GM19372 (cell line): ENCODE data around the gene RGS4.
"Not testable (repeated sequence)": the region's sequence is repeated elsewhere in the genome, so short reads cannot be mapped to it uniquely, and the experiment has no call there.

Experiments used
- ATAC-seq: cut with Tn5 transposase; IDR thresholded peaks from one replicate; pipeline ENCODE4 v1.9.1; 2021; ENCODE audit warnings: mild to moderate bottlenecking, low read depth, moderate library complexity; ENCODE audit not compliant: unreplicated experiment

Gene RGS4

GRCh38 chr1:163066686-163067085 lies 2.5 kb upstream of the RGS4 start:
- ATAC-seq, result no peak

DNA sequence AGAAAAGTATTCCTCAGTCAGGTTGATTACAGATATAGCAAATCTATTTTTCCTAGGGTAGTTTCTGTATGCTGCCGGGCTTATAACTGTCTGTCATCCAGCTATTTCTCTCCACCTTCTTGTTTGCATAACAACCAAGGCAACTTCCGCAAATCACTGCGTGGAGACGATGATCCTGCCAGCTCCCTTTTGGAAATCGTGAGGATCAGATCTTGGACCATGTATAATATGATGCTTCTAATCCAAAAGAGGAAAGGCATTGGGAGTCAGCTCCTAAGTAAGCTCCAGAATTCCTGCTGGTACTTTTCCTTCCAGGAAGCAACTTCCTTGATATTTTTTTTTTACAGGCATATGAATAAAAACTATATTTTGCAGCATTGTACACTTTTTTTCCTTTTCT lies 445 bp upstream of the RGS4 start:
- no peak for ATAC-seq

- ATAC-seq, result no peak
Observed at GRCh38 chr1:163069655-163070277, 605 bp downstream of the RGS4 start.

- ATAC-seq, result peak; percentile 65
Observed at GRCh38 chr1:163071405-163072255, 2.5 kb downstream of the RGS4 start.

DNA sequence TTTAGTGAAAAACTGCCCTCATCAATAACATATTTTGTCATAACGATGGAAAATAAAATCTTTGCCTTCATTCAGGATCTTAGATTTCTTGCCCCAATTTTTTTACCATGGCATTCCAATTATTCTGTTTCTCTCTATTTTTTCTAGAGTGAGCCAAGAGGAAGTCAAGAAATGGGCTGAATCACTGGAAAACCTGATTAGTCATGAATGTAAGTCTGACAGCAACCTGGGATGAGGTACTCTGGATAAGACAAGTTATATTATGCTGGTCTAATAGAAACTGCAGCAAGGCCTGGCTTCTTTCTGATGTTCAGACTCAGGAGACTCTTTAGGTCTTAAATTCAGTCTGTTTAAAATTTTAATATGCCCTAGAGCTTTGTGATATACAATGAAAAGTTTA lies 3.5 kb downstream of the RGS4 start:
- no peak for ATAC-seq

- ATAC-seq, result no peak
Observed at GRCh38 chr1:163074004-163074403, 4.8 kb downstream of the RGS4 start.

DNA sequence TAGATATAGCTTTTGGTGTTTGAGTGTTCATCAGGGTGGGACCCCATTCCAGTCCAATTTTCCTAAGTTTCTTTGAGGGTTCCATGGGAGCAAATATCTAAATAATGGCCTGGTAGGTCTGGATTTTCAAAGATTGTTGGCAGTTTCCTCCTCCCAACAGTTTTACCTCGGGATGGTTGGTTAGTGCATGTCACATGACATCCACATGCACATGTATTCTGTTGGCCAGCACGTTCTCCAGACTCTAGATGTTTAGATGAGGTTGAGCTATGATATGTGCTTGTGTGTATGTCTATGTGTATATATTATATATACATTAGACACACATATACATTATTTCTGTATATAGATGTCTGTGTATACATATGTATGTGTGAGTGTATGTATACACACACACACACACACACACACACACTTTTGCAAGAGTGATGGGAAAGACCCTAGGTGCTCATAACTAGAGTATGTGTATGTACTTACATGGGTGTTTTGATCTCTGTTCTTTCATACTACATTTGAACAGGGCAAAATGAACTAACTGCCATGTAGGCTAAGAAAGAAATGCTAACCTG lies 5.6 kb downstream of the RGS4 start:
- no peak for ATAC-seq

- ATAC-seq, result no peak
Observed at GRCh38 chr1:163076044-163076443, 6.9 kb downstream of the RGS4 start.

GRCh38 chr1:163076446-163076845 lies 7.3 kb downstream of the RGS4 start:
- no peak for ATAC-seq

GRCh38 chr1:163076981-163077761 lies 8.0 kb downstream of the RGS4 start:
- no peak for ATAC-seq

- ATAC-seq, result no peak
Observed at GRCh38 chr1:163082971-163083370, 13.8 kb downstream of the RGS4 start.

- ATAC-seq, result no peak
Observed at GRCh38 chr1:163083690-163084089, 14.5 kb downstream of the RGS4 start.

GRCh38 chr1:163084330-163084729 lies 15.2 kb downstream of the RGS4 start:
- ATAC-seq, result no peak

- ATAC-seq, result no peak
Observed at GRCh38 chr1:163085041-163085903, 16.1 kb downstream of the RGS4 start.

DNA sequence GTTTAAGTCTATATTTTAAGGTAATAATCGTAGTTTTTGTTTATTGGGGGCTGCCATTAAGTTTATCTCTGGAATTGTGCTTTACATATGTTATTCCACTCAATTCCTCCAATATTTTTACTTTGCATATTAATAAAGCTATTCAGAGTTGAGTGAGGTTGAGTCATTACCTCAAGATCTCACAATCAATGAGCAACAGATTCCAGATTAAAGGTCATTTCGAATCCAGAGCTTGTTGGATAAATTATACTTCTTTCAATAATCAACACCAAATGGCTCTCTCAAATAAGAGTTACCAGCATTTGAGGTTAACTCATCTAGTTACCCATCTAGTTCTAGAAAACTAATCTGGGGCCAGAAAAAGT lies 16.7 kb downstream of the RGS4 start:
- ATAC-seq, result no peak

DNA sequence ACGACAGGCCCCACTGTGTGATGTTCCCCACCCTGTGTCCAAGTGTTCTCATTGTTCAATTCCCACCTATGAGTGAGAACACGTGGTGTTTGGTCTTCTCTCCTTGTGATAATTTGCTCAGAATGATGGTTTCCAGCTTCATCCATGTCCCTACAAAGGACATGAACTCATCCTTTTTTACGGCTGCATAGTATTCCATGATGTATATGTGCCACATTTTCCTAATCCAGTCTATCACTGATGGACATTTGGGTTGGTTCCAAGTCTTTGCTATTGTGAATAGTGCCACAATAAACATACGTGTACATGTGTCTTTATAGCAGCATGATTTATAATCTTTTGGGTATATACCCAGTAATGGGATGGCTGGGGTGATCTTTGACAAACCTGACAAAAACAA lies 20.0 kb downstream of the RGS4 start:
- ATAC-seq, result not testable (repeated sequence)

DNA sequence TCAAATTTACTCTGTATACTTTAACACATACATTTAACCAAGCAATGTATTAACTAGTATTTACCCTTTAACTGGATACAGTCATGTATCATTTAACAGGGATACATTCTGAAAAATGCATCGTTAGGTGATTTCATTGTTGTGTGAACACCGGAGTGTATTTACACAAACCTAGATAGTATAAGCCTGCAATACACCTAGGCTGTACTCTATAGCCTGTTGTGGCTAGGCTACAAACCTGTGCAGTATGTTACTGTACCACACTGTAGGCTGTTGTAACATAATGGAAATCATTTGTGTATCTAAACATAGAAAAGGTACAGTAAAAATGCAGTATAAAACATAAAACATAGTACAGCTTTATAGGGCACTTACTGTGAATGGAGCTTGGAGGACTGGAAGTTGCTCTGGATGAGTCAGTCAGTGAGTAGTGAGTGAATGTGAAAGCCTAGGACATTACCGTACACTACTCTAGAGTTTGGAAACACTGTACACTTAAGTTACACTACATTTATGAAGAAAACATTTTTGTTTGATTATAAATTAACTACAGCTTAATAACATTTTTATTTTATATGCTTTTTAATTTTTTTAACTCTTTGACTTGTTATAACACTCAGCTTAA lies 21.3 kb downstream of the RGS4 start:
- ATAC-seq, result no peak

DNA sequence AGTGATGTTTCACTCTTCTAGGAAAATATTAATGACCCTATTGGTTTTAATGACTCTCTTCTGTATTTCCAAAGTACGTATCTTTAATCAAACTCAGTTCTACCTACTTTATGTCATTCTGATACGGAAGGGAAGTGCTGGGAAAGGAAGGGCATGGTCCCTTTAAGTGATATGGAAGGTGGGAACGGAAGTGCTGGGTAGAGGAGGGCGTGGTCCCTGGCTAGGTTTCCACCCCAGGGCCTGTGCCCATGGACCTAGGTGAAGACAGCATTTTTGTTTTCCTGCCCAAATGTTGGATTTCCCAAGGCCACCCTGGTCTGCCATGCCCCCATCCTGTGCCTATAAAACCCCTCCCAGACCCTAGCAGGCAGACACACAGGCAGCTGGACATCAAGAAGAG lies 24.0 kb downstream of the RGS4 start:
- ATAC-seq, result no peak

- no peak for ATAC-seq
Observed at GRCh38 chr1:163093579-163093978, 24.4 kb downstream of the RGS4 start.

DNA sequence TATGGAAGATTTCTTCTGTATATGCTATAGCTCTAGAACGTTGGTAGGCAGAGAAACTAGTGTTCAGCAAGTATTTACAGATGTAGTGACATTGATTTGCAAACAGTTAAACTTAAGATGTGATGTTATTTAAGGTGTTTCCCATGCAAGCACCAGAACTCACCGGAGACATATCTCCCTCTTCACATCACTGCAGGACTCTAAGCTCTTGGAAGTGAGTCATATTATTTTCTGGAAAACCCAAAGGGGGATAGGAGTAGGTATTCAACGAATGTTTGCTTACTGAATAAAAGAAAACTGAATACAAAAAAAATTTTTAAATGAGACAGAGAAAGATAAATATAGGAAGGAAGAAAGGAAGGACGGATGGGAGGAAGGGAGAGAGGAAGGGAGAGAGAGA lies 25.0 kb downstream of the RGS4 start:
- ATAC-seq, result no peak
